Fibroblast of lung (primary cell): ENCODE results near the gene OCA2. TPM values are rescaled to one million over a fixed set of nuclear protein-coding genes. Genes with fewer than 3 reads are reported as not detected.

ENCODE experiments used
- DNase-seq, 2 donors: peaks; one replicate each; pipeline versions ENCODE4 v3.0.0 to v3.0.0-alpha.2; 2010; ENCODE audit warnings: low read depth in 2 of 2
- H2AFZ ChIP-seq: 2 replicates; pipeline ENCODE4 v1.5.1; 2012; ENCODE audit warnings: low read length, control low read depth, inconsistent platforms
- H3K27ac ChIP-seq: 2 replicates; pipeline ENCODE4 v1.5.1; 2011; ENCODE audit warnings: low read length, control low read depth; ENCODE audit not compliant: insufficient read depth
- H3K27me3 ChIP-seq: 2 replicates; pipeline ENCODE4 v1.5.1; 2011; ENCODE audit warnings: mild to moderate bottlenecking, low read length; ENCODE audit not compliant: control insufficient read depth, insufficient read depth
- H3K36me3 ChIP-seq: 2 replicates; pipeline ENCODE4 v1.5.1; 2011; ENCODE audit warnings: low read length; ENCODE audit not compliant: control insufficient read depth, insufficient read depth
- H3K4me1 ChIP-seq: 2 replicates; pipeline ENCODE4 v1.5.1; 2011; ENCODE audit warnings: low read length; ENCODE audit not compliant: control insufficient read depth, insufficient read depth; ENCODE audit errors: extremely low read depth
- H3K4me2 ChIP-seq: 2 replicates; pipeline ENCODE4 v1.5.1; 2011; ENCODE audit warnings: low read length, control low read depth; ENCODE audit not compliant: insufficient read depth; ENCODE audit errors: extremely low read depth
- H3K4me3 ChIP-seq, 4 experiments: fragments of 200-600 bp in 1 of 4; sonication (generic) in 1 of 4; replicated peaks in 1 of 4; 2 replicates each; pipeline ENCODE4 v1.5.1; 2011 to 2016; ENCODE audit warnings: low read length in 4 of 4, low read depth in 3 of 4, mild to moderate bottlenecking in 3 of 4, control low read depth in 2 of 4, inconsistent platforms in 1 of 4, mixed read lengths in 1 of 4; ENCODE audit not compliant: insufficient read depth in 1 of 4; ENCODE audit errors: control extremely low read depth in 1 of 4
- H3K79me2 ChIP-seq: 2 replicates; pipeline ENCODE4 v1.5.1; 2012; ENCODE audit warnings: mild to moderate bottlenecking, low read length, inconsistent platforms; ENCODE audit not compliant: control insufficient read depth, insufficient read depth
- H3K9ac ChIP-seq: 2 replicates; pipeline ENCODE4 v1.5.1; 2011; ENCODE audit warnings: mild to moderate bottlenecking, low read length, control low read depth; ENCODE audit not compliant: insufficient read depth
- H3K9me3 ChIP-seq: 2 replicates; pipeline ENCODE4 v1.5.1; 2012; ENCODE audit warnings: low read depth, low read length; ENCODE audit not compliant: control insufficient read depth, insufficient read depth
- H4K20me1 ChIP-seq: 2 replicates; pipeline ENCODE4 v1.5.1; 2011; ENCODE audit warnings: low read length; ENCODE audit not compliant: control insufficient read depth, insufficient read depth; ENCODE audit errors: extremely low read depth
- EZH2 ChIP-seq: IDR thresholded peaks from 2 replicates; pipeline ENCODE4 v1.5.1; 2012; ENCODE audit warnings: low read length, control low read depth, mild to moderate bottlenecking; ENCODE audit errors: missing control alignments
- polyA plus RNA-seq, 2 donors: library from polyadenylated mRNA; depleted of rRNA in 1 of 2; stranded (reverse) in 1 of 2; unstranded in 1 of 2; fragments of >200 nt; gene quantifications; 2 replicates each; pipeline ENCODE4 v1.2.1, GENCODE V29; 2011 to 2012; ENCODE audit warnings: missing spikeins in 1 of 2
- total RNA-seq: library from RNA; depleted of rRNA; stranded (reverse); fragments of >200 nt; gene quantifications from 2 replicates; pipeline ENCODE4 v1.2.1, GENCODE V29; 2014
- TF ChIP-seq, protein P1 (sequence below), 2 donors: IDR thresholded peaks in 1 of 2; conservative IDR thresholded peaks in 1 of 2; 1 replicate in 1 of 2; 2 replicates in 1 of 2; pipeline ENCODE4 v1.5.1; 2011 to 2012; ENCODE audit warnings: low read length in 2 of 2, control low read depth in 1 of 2, inconsistent platforms in 1 of 2, low read depth in 1 of 2, mild to moderate bottlenecking in 1 of 2

OCA2 gene
- total and polyA plus RNA-seq, 2 donors (not counting 1 experiment from before 2014, with no cell fraction given): not detected

- Histone ChIP-seq H2AFZ (no peak overlapping the region), H3K4me2 (no peak overlapping the region), H3K9me3 (no peaks in the 10 kb centered on the region), H3K79me2 (no peaks in the 10 kb centered on the region), H3K4me3 (no peak overlapping the region), H3K9ac (no peak overlapping the region), H3K4me1 (no peaks in the 10 kb centered on the region), H3K36me3 (no peaks in the 10 kb centered on the region), H3K27ac (no peak overlapping the region), H4K20me1 (no peaks in the 10 kb centered on the region), H3K27me3 (no peaks in the 10 kb centered on the region)
- TF ChIP-seq, protein P1, sequence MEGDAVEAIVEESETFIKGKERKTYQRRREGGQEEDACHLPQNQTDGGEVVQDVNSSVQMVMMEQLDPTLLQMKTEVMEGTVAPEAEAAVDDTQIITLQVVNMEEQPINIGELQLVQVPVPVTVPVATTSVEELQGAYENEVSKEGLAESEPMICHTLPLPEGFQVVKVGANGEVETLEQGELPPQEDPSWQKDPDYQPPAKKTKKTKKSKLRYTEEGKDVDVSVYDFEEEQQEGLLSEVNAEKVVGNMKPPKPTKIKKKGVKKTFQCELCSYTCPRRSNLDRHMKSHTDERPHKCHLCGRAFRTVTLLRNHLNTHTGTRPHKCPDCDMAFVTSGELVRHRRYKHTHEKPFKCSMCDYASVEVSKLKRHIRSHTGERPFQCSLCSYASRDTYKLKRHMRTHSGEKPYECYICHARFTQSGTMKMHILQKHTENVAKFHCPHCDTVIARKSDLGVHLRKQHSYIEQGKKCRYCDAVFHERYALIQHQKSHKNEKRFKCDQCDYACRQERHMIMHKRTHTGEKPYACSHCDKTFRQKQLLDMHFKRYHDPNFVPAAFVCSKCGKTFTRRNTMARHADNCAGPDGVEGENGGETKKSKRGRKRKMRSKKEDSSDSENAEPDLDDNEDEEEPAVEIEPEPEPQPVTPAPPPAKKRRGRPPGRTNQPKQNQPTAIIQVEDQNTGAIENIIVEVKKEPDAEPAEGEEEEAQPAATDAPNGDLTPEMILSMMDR (conservative IDR thresholded peaks at IDR 0.05 in 1 of 2, IDR thresholded peaks at IDR 0.05 in 1 of 2; ENCODE audit: low read depth in 1 of 2, low read length in 2 of 2): no peak
- TF ChIP-seq EZH2: no peak
- no peak for DNase-seq
These were observed 109.3 kb downstream of the OCA2 start for GRCh38 chr15:27989838-27990237.

- Histone ChIP-seq H3K9ac (no peak overlapping the region), H3K27ac (no peak overlapping the region), H3K4me1 (no peaks in the 10 kb centered on the region), H3K27me3 (no peaks in the 10 kb centered on the region), H3K4me2 (no peak overlapping the region), H3K4me3 (no peak overlapping the region), H3K36me3 (no peaks in the 10 kb centered on the region), H2AFZ (no peak overlapping the region), H3K79me2 (no peaks in the 10 kb centered on the region), H4K20me1 (no peaks in the 10 kb centered on the region), H3K9me3 (no peaks in the 10 kb centered on the region)
- TF ChIP-seq EZH2: no peak
- TF ChIP-seq, protein P1 (conservative IDR thresholded peaks at IDR 0.05 in 1 of 2, IDR thresholded peaks at IDR 0.05 in 1 of 2; ENCODE audit: low read depth in 1 of 2, low read length in 2 of 2): no peak
- DNase-seq: no peak
These were observed 109.7 kb downstream of the OCA2 start for GRCh38 chr15:27989427-27989826.

- no peak for DNase-seq
- no peak overlapping the region for H3K4me3 ChIP-seq
- no peak overlapping the region for H2AFZ ChIP-seq
- no peaks in the 10 kb centered on the region for H4K20me1 ChIP-seq
- no peaks in the 10 kb centered on the region for H3K79me2 ChIP-seq
- no peak overlapping the region for H3K4me2 ChIP-seq
- H3K9me3 ChIP-seq: no peaks in the 10 kb centered on the region
- no peak overlapping the region for H3K27ac ChIP-seq
- TF ChIP-seq, protein P1 (conservative IDR thresholded peaks at IDR 0.05 in 1 of 2, IDR thresholded peaks at IDR 0.05 in 1 of 2; ENCODE audit: low read depth in 1 of 2, low read length in 2 of 2): no peak
- no peak for TF ChIP-seq EZH2
- H3K9ac ChIP-seq: no peak overlapping the region
- no peaks in the 10 kb centered on the region for H3K36me3 ChIP-seq
- H3K4me1 ChIP-seq: no peaks in the 10 kb centered on the region
- H3K27me3 ChIP-seq: no peaks in the 10 kb centered on the region
These were observed 114.0 kb downstream of the OCA2 start for GRCh38 chr15:27985099-27985498.
